Trophoblast cell (in vitro differentiated cells and primary cell): ENCODE measurements around the gene CKB.

Source experiments
- DNase-seq, 2 donors: peaks; one replicate each; pipeline ENCODE4 v3.0.0-alpha.2; 2016
- H2AFZ ChIP-seq: 2 replicates; pipeline ENCODE4 v1.6.1; 2013; ENCODE audit warnings: low read length, moderate library complexity, mild to moderate bottlenecking; ENCODE audit not compliant: insufficient read depth, poor library complexity
- H2AK5ac ChIP-seq: 2 replicates; pipeline ENCODE4 v1.6.1; 2013; ENCODE audit warnings: mild to moderate bottlenecking, low read length
- H2BK120ac ChIP-seq: 2 replicates; pipeline ENCODE4 v1.6.1; 2013; ENCODE audit warnings: low read length, mild to moderate bottlenecking, moderate library complexity; ENCODE audit not compliant: insufficient read depth, poor library complexity
- H2BK12ac ChIP-seq: 2 replicates; pipeline ENCODE4 v1.6.1; 2013; ENCODE audit warnings: mild to moderate bottlenecking, low read length, moderate library complexity
- H2BK5ac ChIP-seq: 2 replicates; pipeline ENCODE4 v1.6.1; 2013; ENCODE audit warnings: low read length, low read depth, moderate library complexity, mild to moderate bottlenecking; ENCODE audit not compliant: poor library complexity
- H3K14ac ChIP-seq: 2 replicates; pipeline ENCODE4 v1.6.1; 2013; ENCODE audit warnings: mild to moderate bottlenecking, low read length
- H3K18ac ChIP-seq: 2 replicates; pipeline ENCODE4 v1.6.1; 2013; ENCODE audit warnings: mild to moderate bottlenecking, low read length
- H3K23ac ChIP-seq: 2 replicates; pipeline ENCODE4 v1.6.1; 2013; ENCODE audit warnings: low read length
- H3K27ac ChIP-seq: 2 replicates; pipeline ENCODE4 v1.5.1; 2013; ENCODE audit warnings: low read depth, mild to moderate bottlenecking, inconsistent platforms, low read length, moderate library complexity
- H3K27me3 ChIP-seq: 2 replicates; pipeline ENCODE4 v1.6.1; 2013; ENCODE audit warnings: inconsistent platforms, mild to moderate bottlenecking, low read length, moderate library complexity; ENCODE audit not compliant: insufficient read depth
- H3K36me3 ChIP-seq, 2 experiments: 1 replicate in 1 of 2; 2 replicates in 1 of 2; pipeline ENCODE4 v1.6.1; 2013; ENCODE audit warnings: low read length in 2 of 2, mild to moderate bottlenecking in 2 of 2, moderate library complexity in 1 of 2; ENCODE audit not compliant: insufficient read depth in 2 of 2, control insufficient read depth in 1 of 2
- H3K4ac ChIP-seq: 2 replicates; pipeline ENCODE4 v1.6.1; 2013; ENCODE audit warnings: low read depth, mild to moderate bottlenecking, low read length, moderate library complexity
- H3K4me1 ChIP-seq, 2 experiments: 1 replicate in 1 of 2; 2 replicates in 1 of 2; pipeline ENCODE4 v1.6.1; 2013; ENCODE audit warnings: low read length in 2 of 2, mild to moderate bottlenecking in 2 of 2, moderate library complexity in 1 of 2; ENCODE audit not compliant: insufficient read depth in 2 of 2, control insufficient read depth in 1 of 2
- H3K4me2 ChIP-seq: 2 replicates; pipeline ENCODE4 v1.6.1; 2013; ENCODE audit warnings: inconsistent platforms, mild to moderate bottlenecking, low read length, moderate library complexity
- H3K4me3 ChIP-seq: 2 replicates; pipeline ENCODE4 v1.5.1; 2013; ENCODE audit warnings: mild to moderate bottlenecking, low read depth, low read length, inconsistent platforms
- H3K79me1 ChIP-seq: one replicate; pipeline ENCODE4 v1.6.1; 2013; ENCODE audit warnings: low read length
- H3K79me2 ChIP-seq: 2 replicates; pipeline ENCODE4 v1.6.1; 2013; ENCODE audit warnings: low read length, mild to moderate bottlenecking; ENCODE audit not compliant: control insufficient read depth, insufficient read depth, poor library complexity
- H3K9ac ChIP-seq: 2 replicates; pipeline ENCODE4 v1.6.1; 2013; ENCODE audit warnings: mild to moderate bottlenecking, low read length
- H3K9me3 ChIP-seq: 2 replicates; pipeline ENCODE4 v1.6.1; 2013; ENCODE audit warnings: low read depth, mild to moderate bottlenecking, control low read depth, inconsistent platforms, low read length; ENCODE audit not compliant: insufficient read depth
- H4K12ac ChIP-seq: 2 replicates; pipeline ENCODE4 v1.6.1; 2013; ENCODE audit warnings: low read depth, mild to moderate bottlenecking, low read length, moderate library complexity
- H4K8ac ChIP-seq: 2 replicates; pipeline ENCODE4 v1.6.1; 2013; ENCODE audit warnings: low read depth, mild to moderate bottlenecking, low read length, moderate library complexity
- H4K91ac ChIP-seq: one replicate; pipeline ENCODE4 v1.6.1; 2013; ENCODE audit warnings: low read depth, mild to moderate bottlenecking, low read length, moderate library complexity
- WGBS: extraction: QIAGEN DNeasy Blood & Tissue Kit; methylation state at CpG from one replicate; pipeline ENCODE4 v1.1.7; 2013; ENCODE audit warnings: missing lambda C conversion rate; ENCODE audit not compliant: insufficient read length, insufficient coverage; ENCODE audit errors: extremely low coverage; 5-methylcytosine and 5-hydroxymethylcytosine counted together

Gene CKB

GRCh38 chr14:103488071-103488470 is 34.6 kb downstream of the CKB start:
- no peak overlapping the region for H2AFZ ChIP-seq

GRCh38 chr14:103485504-103485903 is 37.1 kb downstream of the CKB start:
- H3K18ac ChIP-seq = no peak overlapping the region
- no peaks in the 10 kb centered on the region for H3K4me1 ChIP-seq
- no peaks in the 10 kb centered on the region for H3K9me3 ChIP-seq
- no peak overlapping the region for H3K27ac ChIP-seq
- H4K12ac ChIP-seq = no peak overlapping the region
- no peak overlapping the region for H4K91ac ChIP-seq
- peaks cover 15 to 31% of the 10 kb centered on the region in 2 experiments for H3K36me3 ChIP-seq
- no peak overlapping the region for H4K8ac ChIP-seq
- no peak overlapping the region for H3K23ac ChIP-seq
- no peak overlapping the region for H3K4me3 ChIP-seq
- no peaks in the 10 kb centered on the region for H3K79me2 ChIP-seq
- no peak for DNase-seq
- no peak overlapping the region for H2AFZ ChIP-seq
- H2BK5ac ChIP-seq = no peak overlapping the region
- no peak overlapping the region for H3K9ac ChIP-seq
- no peak overlapping the region for H3K4ac ChIP-seq
- H3K4me2 ChIP-seq = no peak overlapping the region
- no peak overlapping the region for H3K14ac ChIP-seq
- no peak overlapping the region for H2BK12ac ChIP-seq
- WGBS = no CpG with 5 or more reads among the region's 2 CpGs
- H2AK5ac ChIP-seq = no peak overlapping the region
- no peak overlapping the region for H2BK120ac ChIP-seq
- no peaks in the 10 kb centered on the region for H3K27me3 ChIP-seq
- no peaks in the 10 kb centered on the region for H3K79me1 ChIP-seq

More at GRCh38 chr14:103488071-103488470, 34.6 kb downstream of the CKB start:
- Histone ChIP-seq H3K36me3 (peaks cover 19 to 37% of the 10 kb centered on the region in 2 experiments), H4K8ac (no peak overlapping the region), H3K9ac (no peak overlapping the region), H3K4me2 (no peak overlapping the region), H3K4ac (no peak overlapping the region), H3K27me3 (no peaks in the 10 kb centered on the region), H4K12ac (no peak overlapping the region), H3K23ac (no peak overlapping the region), H3K79me1 (no peaks in the 10 kb centered on the region), H3K4me1 (no peaks in the 10 kb centered on the region), H3K4me3 (no peak overlapping the region), H3K9me3 (no peaks in the 10 kb centered on the region), H2BK5ac (no peak overlapping the region), H3K27ac (no peak overlapping the region), H3K79me2 (no peaks in the 10 kb centered on the region), H4K91ac (no peak overlapping the region), H2BK12ac (no peak overlapping the region), H2BK120ac (no peak overlapping the region), H2AK5ac (no peak overlapping the region), H3K18ac (no peak overlapping the region), H3K14ac (no peak overlapping the region)
- no peak for DNase-seq
- WGBS = no CpG with 5 or more reads among the region's 6 CpGs

GRCh38 chr14:103483600-103483999 is 39.0 kb downstream of the CKB start:
- peak in 1 of 2 donors; percentile 19 for DNase-seq
- no peak overlapping the region for H4K8ac ChIP-seq
- H4K91ac ChIP-seq = no peak overlapping the region
- H3K27ac ChIP-seq = no peak overlapping the region
- no peak overlapping the region for H3K4me3 ChIP-seq
- no peak overlapping the region for H3K4ac ChIP-seq
- no peaks in the 10 kb centered on the region for H3K79me2 ChIP-seq
- no peaks in the 10 kb centered on the region for H3K4me1 ChIP-seq
- no peak overlapping the region for H4K12ac ChIP-seq
- H2AFZ ChIP-seq = no peak overlapping the region
- H3K14ac ChIP-seq = no peak overlapping the region
- no peak overlapping the region for H3K9ac ChIP-seq
- no peaks in the 10 kb centered on the region for H3K27me3 ChIP-seq
- H3K23ac ChIP-seq = no peak overlapping the region
- H3K79me1 ChIP-seq = no peaks in the 10 kb centered on the region
- no peak overlapping the region for H2BK5ac ChIP-seq
- no peak overlapping the region for H3K18ac ChIP-seq
- no peak overlapping the region for H2AK5ac ChIP-seq
- H3K9me3 ChIP-seq = no peaks in the 10 kb centered on the region
- H3K36me3 ChIP-seq = peaks cover 12 to 26% of the 10 kb centered on the region in 2 experiments
- no peak overlapping the region for H3K4me2 ChIP-seq
- H2BK12ac ChIP-seq = no peak overlapping the region
- no peak overlapping the region for H2BK120ac ChIP-seq
- WGBS = no CpG with 5 or more reads among the region's 5 CpGs

- Histone ChIP-seq H3K4me3 (no peak overlapping the region), H3K4ac (no peak overlapping the region), H3K18ac (no peak overlapping the region), H2BK5ac (no peak overlapping the region), H4K91ac (no peak overlapping the region), H3K23ac (no peak overlapping the region), H3K79me2 (no peaks in the 10 kb centered on the region), H3K4me2 (no peak overlapping the region), H3K36me3 (peaks cover 19 to 27% of the 10 kb centered on the region in 2 experiments), H2BK120ac (no peak overlapping the region), H2AK5ac (no peak overlapping the region), H4K12ac (no peak overlapping the region), H2BK12ac (no peak overlapping the region), H3K79me1 (no peaks in the 10 kb centered on the region), H4K8ac (no peak overlapping the region), H3K4me1 (no peaks in the 10 kb centered on the region), H3K9me3 (no peaks in the 10 kb centered on the region), H3K14ac (no peak overlapping the region), H3K27me3 (no peaks in the 10 kb centered on the region), H3K9ac (no peak overlapping the region), H2AFZ (no peak overlapping the region), H3K27ac (no peak overlapping the region)
- WGBS = no CpG with 5 or more reads among the region's 3 CpGs
- DNase-seq = peak in 1 of 2 donors; percentile 8
Observed at GRCh38 chr14:103480595-103480994, 42.0 kb downstream of the CKB start.
